GM12874 (cell line): Measurements from ENCODE around the gene POR.

Source experiments
- TF ChIP-seq, protein P1 (sequence below): IDR thresholded peaks from 2 replicates; pipeline ENCODE4 v1.5.1; 2011; ENCODE audit warnings: low read depth, mild to moderate bottlenecking, control low read depth, low read length, moderate library complexity; ENCODE audit not compliant: insufficient read depth

The POR gene

DNA sequence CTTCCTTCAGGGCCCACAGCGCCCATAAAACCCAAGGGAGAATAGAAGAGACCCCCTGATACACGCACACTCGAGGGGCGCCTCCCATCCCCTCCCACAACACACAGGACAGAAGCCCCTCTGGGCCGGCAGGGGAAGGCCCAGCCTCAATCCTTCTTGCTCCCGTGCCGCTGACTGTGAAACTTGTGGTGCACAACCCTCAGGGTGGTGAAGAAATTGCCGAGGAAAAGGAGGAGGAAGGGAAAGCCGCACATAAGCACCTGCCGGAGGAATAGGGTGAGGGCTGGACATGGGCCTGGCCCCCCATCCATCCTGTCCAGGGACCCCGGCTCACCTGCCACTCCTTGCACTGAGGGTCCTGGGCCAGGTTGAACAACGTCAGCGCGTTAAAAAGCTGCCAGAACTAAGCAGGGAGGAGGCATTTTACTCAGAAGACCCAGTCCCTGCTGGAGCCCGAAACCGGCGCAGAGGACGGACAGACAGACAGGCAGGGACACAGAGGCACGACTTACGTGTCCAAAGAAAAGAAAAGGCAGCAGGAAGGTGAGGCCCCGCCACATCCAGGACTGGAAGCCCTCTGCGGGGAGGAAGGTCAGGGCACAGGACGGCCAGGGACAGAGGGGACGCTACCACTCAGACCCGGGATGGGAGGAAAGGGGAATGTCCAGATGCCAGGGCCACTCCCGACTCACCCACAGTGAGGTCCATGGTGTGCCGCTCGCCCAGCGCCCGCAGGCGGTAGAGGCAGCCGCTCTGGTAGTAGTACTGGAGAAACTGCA, 72.3 kb downstream of the POR start:
- TF ChIP-seq, protein P1, sequence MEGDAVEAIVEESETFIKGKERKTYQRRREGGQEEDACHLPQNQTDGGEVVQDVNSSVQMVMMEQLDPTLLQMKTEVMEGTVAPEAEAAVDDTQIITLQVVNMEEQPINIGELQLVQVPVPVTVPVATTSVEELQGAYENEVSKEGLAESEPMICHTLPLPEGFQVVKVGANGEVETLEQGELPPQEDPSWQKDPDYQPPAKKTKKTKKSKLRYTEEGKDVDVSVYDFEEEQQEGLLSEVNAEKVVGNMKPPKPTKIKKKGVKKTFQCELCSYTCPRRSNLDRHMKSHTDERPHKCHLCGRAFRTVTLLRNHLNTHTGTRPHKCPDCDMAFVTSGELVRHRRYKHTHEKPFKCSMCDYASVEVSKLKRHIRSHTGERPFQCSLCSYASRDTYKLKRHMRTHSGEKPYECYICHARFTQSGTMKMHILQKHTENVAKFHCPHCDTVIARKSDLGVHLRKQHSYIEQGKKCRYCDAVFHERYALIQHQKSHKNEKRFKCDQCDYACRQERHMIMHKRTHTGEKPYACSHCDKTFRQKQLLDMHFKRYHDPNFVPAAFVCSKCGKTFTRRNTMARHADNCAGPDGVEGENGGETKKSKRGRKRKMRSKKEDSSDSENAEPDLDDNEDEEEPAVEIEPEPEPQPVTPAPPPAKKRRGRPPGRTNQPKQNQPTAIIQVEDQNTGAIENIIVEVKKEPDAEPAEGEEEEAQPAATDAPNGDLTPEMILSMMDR, result no peak

DNA sequence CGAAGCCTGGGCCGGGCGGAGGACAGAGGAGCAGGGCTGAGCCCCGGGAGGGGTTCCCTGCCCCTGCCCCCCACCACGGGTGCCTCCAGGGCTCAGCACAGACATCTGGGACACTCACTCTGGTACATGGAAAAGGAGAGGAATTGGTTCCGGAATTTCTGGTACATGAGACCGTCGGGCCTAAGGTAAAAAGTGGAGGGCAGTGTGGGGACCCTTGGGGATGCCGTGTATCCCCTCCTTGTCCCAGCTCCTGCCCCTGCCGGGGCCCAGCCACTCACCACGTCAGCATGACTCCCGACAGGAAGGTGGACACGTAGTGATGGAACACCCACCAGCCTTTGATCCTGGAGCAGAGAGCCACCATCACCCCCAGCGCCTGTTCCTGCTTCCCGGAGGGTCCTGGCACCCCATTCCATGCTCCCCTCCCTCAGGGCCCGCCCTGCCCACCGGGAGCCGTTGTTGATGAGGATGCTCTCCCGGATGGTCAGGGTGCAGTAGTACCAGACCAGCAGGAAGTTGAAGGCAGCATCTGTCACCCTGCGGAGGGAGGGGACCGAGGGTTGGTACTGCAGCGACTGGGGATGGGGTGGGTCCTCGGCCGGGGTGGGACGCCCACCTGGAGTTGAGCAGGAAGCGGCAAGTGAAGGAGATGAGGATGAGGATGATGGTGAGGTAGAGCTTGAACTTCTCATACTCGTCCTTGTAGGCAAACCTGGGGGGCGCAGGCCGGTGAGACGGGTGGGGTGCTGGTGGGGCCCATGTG, 73.0 kb downstream of the POR start:
- TF ChIP-seq, protein P1, result no peak

DNA sequence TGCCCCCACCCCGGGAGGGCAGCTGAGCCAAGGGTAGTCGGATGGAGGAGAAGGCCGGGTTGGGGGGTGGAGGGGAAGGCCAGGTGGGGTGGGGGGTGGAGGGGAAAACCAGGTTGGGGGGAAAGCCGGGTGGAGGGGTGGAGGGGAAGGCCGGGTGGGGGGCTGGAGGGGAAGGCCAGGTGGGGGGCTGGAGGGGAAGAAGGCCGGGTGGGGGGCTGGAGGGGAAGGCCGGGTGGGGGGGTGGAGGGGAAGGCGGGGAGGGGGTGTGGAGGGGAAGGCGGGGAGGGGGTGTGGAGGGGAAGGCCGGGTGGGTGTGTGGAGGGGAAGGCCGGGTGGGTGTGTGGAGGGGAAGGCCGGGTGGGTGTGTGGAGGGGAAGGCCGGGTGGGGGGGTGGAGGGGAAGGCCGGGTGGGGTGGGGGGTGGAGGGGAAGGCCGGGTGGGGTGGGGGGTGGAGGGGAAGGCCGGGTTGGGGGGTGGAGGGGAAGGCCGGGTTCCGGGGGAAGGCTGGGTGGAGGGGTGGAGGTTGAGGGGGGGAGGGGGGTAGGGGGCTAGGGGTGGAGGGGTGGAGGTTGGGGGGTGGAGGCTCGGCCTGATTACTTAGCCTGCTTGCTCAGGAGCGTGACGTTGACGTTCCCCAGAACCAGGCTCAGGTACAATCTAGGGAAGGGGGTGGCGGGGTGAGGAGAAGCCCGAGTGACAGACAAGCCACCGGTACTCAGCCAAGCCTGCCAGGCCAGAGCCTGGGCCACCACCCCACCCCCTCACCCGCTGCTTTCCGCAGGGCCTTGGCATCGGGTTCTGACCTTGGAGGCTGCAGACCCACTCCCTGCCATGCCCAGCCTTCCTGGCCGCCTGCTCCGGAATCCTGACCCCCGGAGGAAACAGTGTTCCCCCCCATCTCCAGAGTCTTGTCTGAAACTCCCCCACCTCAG, 73.9 kb downstream of the POR start:
- TF ChIP-seq, protein P1, result no peak

DNA sequence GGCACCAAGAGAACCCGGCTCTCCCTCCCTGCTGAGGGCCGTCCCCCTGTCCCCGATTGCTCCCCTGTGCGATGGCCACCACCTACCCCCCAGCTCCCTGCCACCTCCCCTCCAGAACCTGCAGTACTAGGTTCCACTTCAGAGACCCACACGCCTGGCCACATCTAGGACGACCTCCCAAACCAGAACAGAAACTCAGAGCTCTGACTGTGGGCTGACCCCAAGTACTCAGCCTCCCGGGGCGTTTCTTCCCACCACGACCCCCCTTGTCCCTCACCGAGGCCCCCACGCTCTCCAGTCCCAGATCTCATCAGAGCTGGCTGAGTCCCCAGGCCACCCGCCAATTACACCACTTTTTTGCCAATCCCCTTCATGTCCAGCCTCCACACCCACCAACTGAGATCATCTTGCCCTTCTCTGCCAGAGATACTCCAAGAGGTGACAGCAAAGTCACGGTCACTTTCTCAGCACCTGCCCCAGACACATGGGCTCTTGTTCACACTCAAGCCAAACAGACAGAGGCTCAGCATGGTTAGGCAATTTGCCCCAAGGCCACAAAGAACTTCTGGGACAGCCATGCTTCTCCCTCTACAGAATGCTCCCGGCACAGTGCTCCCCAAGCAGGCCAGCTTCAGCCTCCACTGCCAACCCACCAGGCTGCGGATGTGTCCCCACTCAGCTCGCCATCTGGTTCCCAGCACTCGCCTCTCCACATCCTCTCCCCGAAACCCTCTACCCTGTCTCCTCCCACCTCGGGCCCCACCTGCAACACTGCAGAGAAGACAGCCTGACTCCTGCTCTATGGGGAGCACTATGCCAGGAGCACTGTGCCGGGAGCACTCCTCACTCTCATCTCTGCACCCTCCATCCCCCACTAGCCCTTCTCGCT, 74.8 kb downstream of the POR start:
- TF ChIP-seq, protein P1, result no peak

DNA sequence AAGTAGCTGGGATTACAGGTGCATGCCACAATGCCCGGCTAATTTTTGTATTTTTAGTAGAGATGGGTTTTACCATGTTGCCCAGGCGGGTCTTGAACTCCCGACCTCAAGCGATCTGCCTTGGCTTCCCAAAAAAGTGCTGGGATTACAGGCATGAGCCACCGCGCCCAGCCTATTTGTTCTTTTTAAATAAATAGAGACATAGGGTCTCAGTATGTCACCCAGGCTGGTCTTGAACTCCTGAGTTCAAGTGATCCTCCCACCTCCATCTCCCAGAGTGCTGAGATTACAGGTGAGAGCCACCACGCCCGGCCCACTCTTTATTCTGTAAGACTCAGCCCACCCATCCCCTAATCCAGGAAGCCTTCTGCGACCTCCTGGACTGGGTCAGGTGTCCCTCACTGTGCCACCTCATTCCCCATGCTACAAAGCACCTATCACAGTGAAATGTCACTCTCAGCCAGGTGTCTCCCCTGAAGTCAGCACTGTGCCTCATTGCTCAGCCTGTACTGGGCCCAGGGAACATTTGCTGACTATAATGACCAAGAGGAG, 76.7 kb downstream of the POR start:
- TF ChIP-seq, protein P1, result no peak

DNA sequence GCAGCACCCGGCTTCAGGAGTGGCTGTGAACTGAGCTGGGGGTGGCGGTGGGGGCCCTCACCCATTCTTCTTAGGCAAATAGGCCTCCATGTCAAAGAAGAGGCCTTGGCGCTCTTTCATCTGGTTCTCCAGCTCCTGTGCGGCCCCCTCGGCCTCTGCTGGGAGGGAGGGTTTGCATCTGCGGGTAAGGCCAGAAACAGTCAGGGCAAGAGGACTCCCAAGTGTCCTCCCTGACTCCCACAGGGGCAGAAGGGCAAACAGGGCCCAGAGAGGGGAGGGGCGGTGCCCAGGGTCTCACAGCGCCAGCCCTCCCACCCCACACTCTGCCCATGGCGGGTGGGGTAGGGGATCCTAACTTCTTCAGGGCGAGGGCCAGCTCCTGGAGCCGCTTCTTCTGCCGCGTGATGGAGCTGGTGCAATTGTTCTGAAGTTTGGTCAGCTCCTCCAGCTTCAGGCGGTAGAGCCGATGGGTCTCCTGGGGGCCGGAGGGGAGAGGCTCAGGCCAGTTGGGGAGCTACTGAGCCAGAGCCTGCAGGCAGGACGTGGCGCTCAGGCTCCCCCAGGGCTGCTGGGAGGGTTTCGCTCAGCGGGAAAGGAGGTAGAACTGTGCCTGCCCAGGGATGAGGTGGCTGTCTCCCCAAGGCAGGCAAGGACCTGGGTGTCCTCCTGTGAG, 77.3 kb downstream of the POR start:
- TF ChIP-seq, protein P1, result no peak
